Chondrocyte (in vitro differentiated cells): ENCODE measurements around the gene NUDT10. TPM values are rescaled to one million over a fixed set of nuclear protein-coding genes. Genes with fewer than 3 reads are reported as not detected.

Experiments used
- DNase-seq: peaks from one replicate; pipeline ENCODE4 v3.0.0; 2021; ENCODE audit warnings: mixed read lengths, low spot score
- H3K27ac Mint-ChIP-seq: one replicate; pipeline ENCODE4 v1.8.0; 2021; ENCODE audit warnings: mild to moderate bottlenecking, moderate library complexity, mixed read lengths; ENCODE audit not compliant: unreplicated experiment
- H3K27me3 Mint-ChIP-seq: 2 replicates; pipeline ENCODE4 v1.8.0; 2021; ENCODE audit warnings: low read depth, mixed read lengths
- H3K36me3 Mint-ChIP-seq: 2 replicates; pipeline ENCODE4 v1.8.0; 2021; ENCODE audit warnings: low read depth, mixed read lengths
- H3K4me1 Mint-ChIP-seq: 2 replicates; pipeline ENCODE4 v1.8.0; 2021; ENCODE audit warnings: low read depth, mild to moderate bottlenecking, mixed read lengths
- H3K4me3 Mint-ChIP-seq: one replicate; pipeline ENCODE4 v1.8.0; 2021; ENCODE audit warnings: mild to moderate bottlenecking, moderate library complexity, mixed read lengths; ENCODE audit not compliant: unreplicated experiment
- H3K9me3 Mint-ChIP-seq: 2 replicates; pipeline ENCODE4 v1.8.0; 2021; ENCODE audit warnings: low read depth, mixed read lengths
- CTCF ChIP-seq: fragments of 200-600 bp; sonication (generic); IDR thresholded peaks from 2 replicates; pipeline ENCODE4 v1.5.0; 2021; ENCODE audit warnings: antibody characterized with exemption, mild to moderate bottlenecking, moderate library complexity
- total RNA-seq: library from RNA; stranded (reverse); gene quantifications from 3 replicates; pipeline ENCODE4 v1.2.1, GENCODE V29; 2021

Gene NUDT10
- total RNA-seq, 1 donor from 2014 or later: 1.7 TPM

GRCh38 chrX:51334276-51334675, 1.7 kb downstream of the NUDT10 start:
- DNase-seq: no peak
- Mint-ChIP-seq H3K4me3 (peak overlapping the region; percentile 29), H3K9me3 (no peaks in the 10 kb centered on the region), H3K27me3 (no peaks in the 10 kb centered on the region), H3K4me1 (peaks cover 5% of the 10 kb centered on the region), H3K27ac (no peak overlapping the region), H3K36me3 (no peaks in the 10 kb centered on the region)
- TF ChIP-seq CTCF: no peak

- DNase-seq: no peak
- Mint-ChIP-seq H3K4me3 (no peak overlapping the region), H3K27me3 (no peaks in the 10 kb centered on the region), H3K36me3 (no peaks in the 10 kb centered on the region), H3K9me3 (no peaks in the 10 kb centered on the region), H3K4me1 (peaks cover 5% of the 10 kb centered on the region), H3K27ac (no peak overlapping the region)
- peak; percentile 80 for TF ChIP-seq CTCF
Observed at GRCh38 chrX:51336584-51336983, 4.0 kb downstream of the NUDT10 start.

- H3K4me1 Mint-ChIP-seq: no peaks in the 10 kb centered on the region
- DNase-seq: no peak
- H3K4me3 Mint-ChIP-seq: no peak overlapping the region
- H3K27ac Mint-ChIP-seq: no peak overlapping the region
- no peaks in the 10 kb centered on the region for H3K27me3 Mint-ChIP-seq
- TF ChIP-seq CTCF: no peak
- H3K36me3 Mint-ChIP-seq: no peaks in the 10 kb centered on the region
- H3K9me3 Mint-ChIP-seq: peaks cover 55% of the 10 kb centered on the region
Observed at GRCh38 chrX:51361251-51361650, 28.6 kb downstream of the NUDT10 start.

GRCh38 chrX:51376672-51377071, 44.0 kb downstream of the NUDT10 start:
- no peaks in the 10 kb centered on the region for H3K4me1 Mint-ChIP-seq
- H3K4me3 Mint-ChIP-seq: no peak overlapping the region
- H3K36me3 Mint-ChIP-seq: no peaks in the 10 kb centered on the region
- H3K27me3 Mint-ChIP-seq: no peaks in the 10 kb centered on the region
- H3K27ac Mint-ChIP-seq: no peak overlapping the region
- no peak for TF ChIP-seq CTCF
- H3K9me3 Mint-ChIP-seq: peaks cover 16% of the 10 kb centered on the region
- DNase-seq: no peak

Other genes with a start within 250 kb of the NUDT10 start
- gene NUDT11, start 163.8 kb downstream of the NUDT10 start, total RNA-seq: 8.9 to 11.8 TPM (median 10.6 TPM) in 3 replicates